Osteocyte (in vitro differentiated cells): ENCODE data around the gene NID1. TPM values are rescaled to one million over a fixed set of nuclear protein-coding genes. Genes with fewer than 3 reads are reported as not detected.

ENCODE experiments used
- DNase-seq: peaks from one replicate; pipeline ENCODE4 v3.0.0; 2021; ENCODE audit warnings: mixed read lengths; ENCODE audit not compliant: unreplicated experiment; ENCODE audit errors: extremely low spot score
- H3K27ac Mint-ChIP-seq: one replicate; pipeline ENCODE4 v1.8.0; 2021; ENCODE audit warnings: mild to moderate bottlenecking, mixed read lengths; ENCODE audit not compliant: unreplicated experiment
- H3K27me3 Mint-ChIP-seq: one replicate; pipeline ENCODE4 v1.8.0; 2021; ENCODE audit warnings: mixed read lengths; ENCODE audit not compliant: unreplicated experiment
- H3K36me3 Mint-ChIP-seq: one replicate; pipeline ENCODE4 v1.8.0; 2021; ENCODE audit warnings: mixed read lengths; ENCODE audit not compliant: unreplicated experiment
- H3K4me1 Mint-ChIP-seq: one replicate; pipeline ENCODE4 v1.8.0; 2021; ENCODE audit warnings: mixed read lengths; ENCODE audit not compliant: unreplicated experiment
- H3K4me3 Mint-ChIP-seq: one replicate; pipeline ENCODE4 v1.8.0; 2021; ENCODE audit warnings: mild to moderate bottlenecking, moderate library complexity, mixed read lengths; ENCODE audit not compliant: unreplicated experiment
- H3K9me3 Mint-ChIP-seq: one replicate; pipeline ENCODE4 v1.8.0; 2021; ENCODE audit warnings: mixed read lengths; ENCODE audit not compliant: unreplicated experiment
- total RNA-seq: library from RNA; stranded (reverse); gene quantifications from 2 replicates; pipeline ENCODE4 v1.2.1, GENCODE V29; 2021
- TF ChIP-seq, protein P1 (sequence below): fragments of 200-600 bp; sonication (generic); IDR thresholded peaks from 2 replicates; pipeline ENCODE4 v1.5.0; 2021; ENCODE audit warnings: antibody characterized with exemption, mild to moderate bottlenecking, moderate library complexity

Gene NID1
- total RNA-seq, 1 donor from 2014 or later: 142 TPM

GRCh38 chr1:236111527-236112331 is 46.8 kb upstream of the NID1 start:
- Mint-ChIP-seq H3K9me3 (no peaks in the 10 kb centered on the region), H3K27me3 (peaks cover 3% of the 10 kb centered on the region)

GRCh38 chr1:236110137-236110536 is 45.2 kb upstream of the NID1 start:
- DNase-seq: no peak
- no peaks in the 10 kb centered on the region for H3K36me3 Mint-ChIP-seq
- no peak overlapping the region for H3K27ac Mint-ChIP-seq
- TF ChIP-seq, protein P1, sequence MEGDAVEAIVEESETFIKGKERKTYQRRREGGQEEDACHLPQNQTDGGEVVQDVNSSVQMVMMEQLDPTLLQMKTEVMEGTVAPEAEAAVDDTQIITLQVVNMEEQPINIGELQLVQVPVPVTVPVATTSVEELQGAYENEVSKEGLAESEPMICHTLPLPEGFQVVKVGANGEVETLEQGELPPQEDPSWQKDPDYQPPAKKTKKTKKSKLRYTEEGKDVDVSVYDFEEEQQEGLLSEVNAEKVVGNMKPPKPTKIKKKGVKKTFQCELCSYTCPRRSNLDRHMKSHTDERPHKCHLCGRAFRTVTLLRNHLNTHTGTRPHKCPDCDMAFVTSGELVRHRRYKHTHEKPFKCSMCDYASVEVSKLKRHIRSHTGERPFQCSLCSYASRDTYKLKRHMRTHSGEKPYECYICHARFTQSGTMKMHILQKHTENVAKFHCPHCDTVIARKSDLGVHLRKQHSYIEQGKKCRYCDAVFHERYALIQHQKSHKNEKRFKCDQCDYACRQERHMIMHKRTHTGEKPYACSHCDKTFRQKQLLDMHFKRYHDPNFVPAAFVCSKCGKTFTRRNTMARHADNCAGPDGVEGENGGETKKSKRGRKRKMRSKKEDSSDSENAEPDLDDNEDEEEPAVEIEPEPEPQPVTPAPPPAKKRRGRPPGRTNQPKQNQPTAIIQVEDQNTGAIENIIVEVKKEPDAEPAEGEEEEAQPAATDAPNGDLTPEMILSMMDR: no peak
- peaks cover 3% of the 10 kb centered on the region for H3K4me1 Mint-ChIP-seq
- H3K27me3 Mint-ChIP-seq: peaks cover 3% of the 10 kb centered on the region
- no peak overlapping the region for H3K4me3 Mint-ChIP-seq
- H3K9me3 Mint-ChIP-seq: no peaks in the 10 kb centered on the region

More at GRCh38 chr1:236111527-236112331, 46.8 kb upstream of the NID1 start:
- Mint-ChIP-seq H3K4me1 (peaks cover 3% of the 10 kb centered on the region), H3K27ac (no peak overlapping the region), H3K36me3 (no peaks in the 10 kb centered on the region), H3K4me3 (no peak overlapping the region)
- DNase-seq: no peak
- TF ChIP-seq, protein P1: no peak

- H3K4me1 Mint-ChIP-seq: peaks cover 7% of the 10 kb centered on the region
- TF ChIP-seq, protein P1: no peak
- DNase-seq: no peak
These were observed 43.2 kb upstream of the NID1 start for GRCh38 chr1:236108027-236108648.

DNA sequence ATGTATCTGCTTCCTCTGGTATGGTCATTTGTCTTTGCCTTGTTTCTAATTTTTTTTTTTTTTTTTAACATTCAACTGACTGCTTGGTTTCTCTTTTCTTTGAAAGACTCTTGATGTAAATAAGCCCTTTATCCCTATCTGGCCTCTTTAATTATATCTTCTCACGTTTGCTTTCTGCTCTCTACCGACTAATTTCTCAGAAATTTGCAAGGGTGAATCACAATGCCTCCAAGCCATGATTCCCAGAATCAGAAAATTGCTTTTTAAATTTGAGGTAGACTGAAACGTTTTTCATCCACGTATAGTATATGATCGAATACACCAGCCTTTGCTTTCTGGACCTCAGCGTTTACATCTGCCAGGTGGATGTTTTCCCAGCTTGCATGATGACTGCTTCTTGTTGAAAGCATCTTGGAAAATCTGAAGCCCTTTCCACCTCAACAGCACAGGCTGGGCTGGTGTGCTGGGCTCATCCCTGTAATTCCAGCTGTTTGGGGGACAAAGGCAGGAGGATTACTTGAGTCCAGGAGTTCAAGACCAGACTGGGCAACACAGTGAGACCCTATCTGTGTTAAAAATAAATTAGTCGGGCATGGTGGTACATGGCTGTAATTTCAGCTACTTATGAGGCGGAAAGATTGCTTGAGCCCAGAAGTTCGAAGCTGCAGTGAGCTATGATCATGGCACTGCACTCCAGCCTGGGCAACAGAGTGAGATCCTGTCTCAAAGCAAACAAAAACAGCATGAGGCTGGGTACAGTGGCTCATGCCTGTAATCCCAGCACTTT is 42.4 kb upstream of the NID1 start:
- Mint-ChIP-seq H3K9me3 (no peaks in the 10 kb centered on the region), H3K27me3 (no peaks in the 10 kb centered on the region), H3K36me3 (no peaks in the 10 kb centered on the region), H3K4me3 (no peak overlapping the region), H3K4me1 (peaks cover 7% of the 10 kb centered on the region), H3K27ac (no peak overlapping the region)
- DNase-seq: no peak
- TF ChIP-seq, protein P1: no peak

More at GRCh38 chr1:236108027-236108648, 43.2 kb upstream of the NID1 start:
- H3K27ac Mint-ChIP-seq: no peak overlapping the region
- no peaks in the 10 kb centered on the region for H3K36me3 Mint-ChIP-seq
- H3K4me3 Mint-ChIP-seq: no peak overlapping the region
- peaks cover 3% of the 10 kb centered on the region for H3K27me3 Mint-ChIP-seq
- no peaks in the 10 kb centered on the region for H3K9me3 Mint-ChIP-seq
